Small intestine (tissue), 7 donors: ENCODE results near the gene SPDEF. TPM values are rescaled to one million over a fixed set of nuclear protein-coding genes. Genes with fewer than 3 reads are reported as not detected.

ENCODE experiments used
- DNase-seq, 2 donors: peaks; one replicate each; pipeline versions ENCODE4 v3.0.0 to v3.0.0-alpha.2; 2013
- FAIRE-seq: peaks from 2 replicates; lab custom pipeline; 2012; peaks lifted over from hg19 to GRCh38; lab: Jason Lieb, UNC
- H3K27ac ChIP-seq, 3 donors: one replicate each; pipeline ENCODE4 v1.5.1; 2013; ENCODE audit warnings: low read length in 2 of 3, mild to moderate bottlenecking in 2 of 3, control low read depth in 1 of 3, inconsistent platforms in 1 of 3, low read depth in 1 of 3, moderate library complexity in 1 of 3
- H3K27me3 ChIP-seq, 3 donors: one replicate each; pipeline ENCODE4 v1.6.1; 2013; ENCODE audit warnings: low read length in 3 of 3, inconsistent platforms in 1 of 3; ENCODE audit not compliant: control insufficient read depth in 3 of 3, insufficient read depth in 3 of 3
- H3K36me3 ChIP-seq, 3 donors: one replicate each; pipeline ENCODE4 v1.6.1; 2013; ENCODE audit warnings: low read length in 3 of 3, inconsistent platforms in 1 of 3, low read depth in 1 of 3, mild to moderate bottlenecking in 1 of 3, moderate library complexity in 1 of 3; ENCODE audit not compliant: control insufficient read depth in 3 of 3, insufficient read depth in 2 of 3
- H3K4me1 ChIP-seq, 3 donors: one replicate each; pipeline ENCODE4 v1.6.1; 2013; ENCODE audit warnings: low read length in 2 of 3, inconsistent platforms in 1 of 3, low read depth in 1 of 3, mild to moderate bottlenecking in 1 of 3, moderate library complexity in 1 of 3; ENCODE audit not compliant: control insufficient read depth in 3 of 3, insufficient read depth in 2 of 3
- H3K4me3 ChIP-seq, 3 donors: one replicate each; pipeline ENCODE4 v1.5.1; 2013; ENCODE audit warnings: low read length in 3 of 3, control low read depth in 1 of 3, inconsistent platforms in 1 of 3, low read depth in 1 of 3, mild to moderate bottlenecking in 1 of 3, moderate library complexity in 1 of 3
- H3K9me3 ChIP-seq, 2 donors: one replicate each; pipeline ENCODE4 v1.6.1; 2013; ENCODE audit warnings: low read depth in 1 of 2, low read length in 1 of 2; ENCODE audit not compliant: control insufficient read depth in 2 of 2, insufficient read depth in 1 of 2
- WGBS, 3 donors: extraction: QIAGEN DNeasy Blood & Tissue Kit; methylation state at CpG; one replicate each; pipeline ENCODE4 v1.1.7; 2013; 5-methylcytosine and 5-hydroxymethylcytosine counted together
- polyA plus RNA-seq, 4 donors: library from polyadenylated mRNA; stranded (reverse) in 3 of 4; unstranded in 1 of 4; fragments of 200-250 nt in 3 of 4; fragments of 120-200 nt in 1 of 4; gene quantifications; one replicate each; pipeline versions ENCODE4 v1.2.1 to v1.2.3, GENCODE V29; 2013
- donor health status: healthy with polysubstance abuse.
- donor health status: control.
- donor health status: control.
- donor health status: Bipolar disorder and iron deficiency.
- donor health status: healthy.

The SPDEF gene
- polyA plus RNA-seq, 4 donors, result 10.9 to 20.6 (median 16.7) TPM

GRCh38 chr6:34528996-34529664, 27.0 kb downstream of the SPDEF start:
- H3K27me3 ChIP-seq, result no peaks in the 10 kb centered on the region
- WGBS, 3 donors, result 84 to 93% (median 87%) methylated on average over 8 of the region's 8 CpGs
- H3K9me3 ChIP-seq, result no peaks in the 10 kb centered on the region
- H3K4me3 ChIP-seq, result no peak overlapping the region
- H3K27ac ChIP-seq, result no peak overlapping the region
- H3K36me3 ChIP-seq, result no peaks in the 10 kb centered on the region
- peaks cover 0 to 8% (median 0%) of the 10 kb centered on the region in 3 donors for H3K4me1 ChIP-seq
- FAIRE-seq (no peak), DNase-seq (no peak)

GRCh38 chr6:34527751-34528670, 28.1 kb downstream of the SPDEF start:
- H3K27me3 ChIP-seq, result no peaks in the 10 kb centered on the region
- H3K27ac ChIP-seq, result no peak overlapping the region
- 88 to 89% (median 88%) methylated on average over 12 of the region's 12 CpGs for WGBS, 3 donors
- no peaks in the 10 kb centered on the region for H3K36me3 ChIP-seq
- FAIRE-seq (no peak), DNase-seq (no peak)
- peaks cover 0 to 8% (median 0%) of the 10 kb centered on the region in 3 donors for H3K4me1 ChIP-seq
- no peaks in the 10 kb centered on the region for H3K9me3 ChIP-seq
- no peak overlapping the region for H3K4me3 ChIP-seq

- peak; percentile 90 to 95 for DNase-seq
- H3K36me3 ChIP-seq, result no peaks in the 10 kb centered on the region
- H3K27ac ChIP-seq, result no peak overlapping the region
- no peak for FAIRE-seq
- H3K4me1 ChIP-seq, result peaks cover 0 to 8% (median 0%) of the 10 kb centered on the region in 3 donors
- WGBS, 3 donors, result 5 to 6% (median 5%) methylated on average over 42 to 53 of the region's 53 CpGs
- no peaks in the 10 kb centered on the region for H3K9me3 ChIP-seq
- peak overlapping the region in 1 of 3 donors; percentile 11 for H3K4me3 ChIP-seq
- no peaks in the 10 kb centered on the region for H3K27me3 ChIP-seq
Observed at GRCh38 chr6:34526992-34527728, 29.0 kb downstream of the SPDEF start.

- FAIRE-seq (no peak), DNase-seq (no peak)
- no peaks in the 10 kb centered on the region for H3K27me3 ChIP-seq
- peaks cover 0 to 8% (median 0%) of the 10 kb centered on the region in 3 donors for H3K4me1 ChIP-seq
- H3K27ac ChIP-seq, result no peak overlapping the region
- H3K4me3 ChIP-seq, result peak overlapping the region in 1 of 3 donors; percentile 11
- H3K9me3 ChIP-seq, result no peaks in the 10 kb centered on the region
- H3K36me3 ChIP-seq, result no peaks in the 10 kb centered on the region
- WGBS, 3 donors, result 74 to 78% (median 78%) methylated on average over 22 to 23 of the region's 23 CpGs
Observed at GRCh38 chr6:34526241-34526972, 29.7 kb downstream of the SPDEF start.

- FAIRE-seq (no peak), DNase-seq (no peak)
- Histone ChIP-seq H3K27ac (no peak overlapping the region), H3K4me3 (no peak overlapping the region), H3K36me3 (no peaks in the 10 kb centered on the region), H3K27me3 (no peaks in the 10 kb centered on the region), H3K9me3 (no peaks in the 10 kb centered on the region), H3K4me1 (peaks cover 0 to 8% (median 0%) of the 10 kb centered on the region in 3 donors)
- 90 to 94% (median 94%) methylated on average over 13 of the region's 13 CpGs for WGBS, 3 donors
Observed at GRCh38 chr6:34525431-34526175, 30.5 kb downstream of the SPDEF start.

- no peak for FAIRE-seq
- WGBS, 3 donors, result 82 to 90% (median 87%) methylated on average over 5 of the region's 5 CpGs
- no peaks in the 10 kb centered on the region for H3K9me3 ChIP-seq
- peaks cover 0 to 8% (median 0%) of the 10 kb centered on the region in 3 donors for H3K4me1 ChIP-seq
- no peak for DNase-seq
- H3K27me3 ChIP-seq, result no peaks in the 10 kb centered on the region
- H3K36me3 ChIP-seq, result no peaks in the 10 kb centered on the region
- no peak overlapping the region for H3K27ac ChIP-seq
- H3K4me3 ChIP-seq, result no peak overlapping the region
Observed at GRCh38 chr6:34524971-34525370, 31.2 kb downstream of the SPDEF start.

GRCh38 chr6:34524499-34524898, 31.6 kb downstream of the SPDEF start:
- Histone ChIP-seq H3K4me3 (no peak overlapping the region), H3K27me3 (no peaks in the 10 kb centered on the region), H3K4me1 (peaks cover 0 to 8% (median 0%) of the 10 kb centered on the region in 3 donors), H3K27ac (no peak overlapping the region), H3K9me3 (no peaks in the 10 kb centered on the region), H3K36me3 (no peaks in the 10 kb centered on the region)
- 54 to 75% (median 66%) methylated on average over 5 of the region's 5 CpGs for WGBS, 3 donors
- FAIRE-seq (no peak), DNase-seq (no peak)
